NCI-H69 (cell line): Measurements from ENCODE around the gene SHB.
A peak's percentile ranks its signal among the peaks of the same experiment; 100 is the strongest.

Experiments used
- DNase-seq: peaks from one replicate; lab custom pipeline; 2025; lab: John Stamatoyannopoulos, UW

Gene SHB

DNA sequence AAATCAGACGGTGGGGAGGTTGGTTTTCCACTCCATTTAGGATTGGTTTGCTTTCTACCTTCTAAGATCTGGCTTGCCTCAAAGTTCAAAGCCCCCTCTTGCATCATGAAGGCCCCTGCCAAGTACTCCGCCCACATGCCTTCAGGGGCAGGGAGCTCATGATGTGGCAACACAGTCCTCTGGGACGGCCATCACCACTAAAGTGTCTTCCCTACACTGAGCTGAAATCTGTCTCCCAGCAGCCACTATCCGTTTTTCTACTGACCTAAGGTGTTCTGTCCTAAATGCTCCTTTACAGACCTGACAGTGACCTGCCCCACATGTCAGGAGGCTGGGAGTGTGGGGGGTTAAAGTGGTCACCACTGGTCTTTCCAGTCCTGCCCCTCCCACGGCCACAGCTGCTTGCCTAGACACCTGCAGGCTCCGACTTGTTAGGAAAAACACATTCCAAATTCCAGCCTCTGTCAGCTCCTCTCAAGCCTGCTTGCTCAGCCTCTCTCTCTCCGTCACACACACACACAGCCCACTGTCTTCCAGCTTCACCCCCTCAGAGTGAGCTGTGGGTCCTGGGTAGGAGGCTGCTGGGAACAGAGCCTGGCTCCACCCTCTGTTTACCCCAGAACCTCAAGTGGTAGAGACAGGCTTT, 44.9 kb downstream of the SHB start:
- peak; percentile 93 for DNase-seq

DNA sequence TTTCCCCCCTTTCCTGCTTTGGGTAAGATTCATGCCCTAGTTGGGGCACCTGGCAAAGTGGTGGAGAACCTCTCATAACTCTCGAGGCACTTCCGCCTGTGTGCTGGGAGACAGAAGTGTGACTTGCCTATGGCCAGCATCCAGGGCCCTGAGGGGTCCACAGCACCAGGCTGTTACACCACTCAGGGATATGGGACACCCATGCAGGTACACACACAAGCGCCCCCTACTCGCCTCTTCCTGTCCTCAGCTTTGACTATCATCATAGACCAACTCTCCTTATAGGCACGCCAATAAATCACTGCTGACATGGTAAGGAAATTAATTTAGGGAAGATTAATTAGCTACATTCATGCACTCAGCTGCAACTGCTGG, 45.4 kb downstream of the SHB start:
- peak; percentile 93 for DNase-seq

DNA sequence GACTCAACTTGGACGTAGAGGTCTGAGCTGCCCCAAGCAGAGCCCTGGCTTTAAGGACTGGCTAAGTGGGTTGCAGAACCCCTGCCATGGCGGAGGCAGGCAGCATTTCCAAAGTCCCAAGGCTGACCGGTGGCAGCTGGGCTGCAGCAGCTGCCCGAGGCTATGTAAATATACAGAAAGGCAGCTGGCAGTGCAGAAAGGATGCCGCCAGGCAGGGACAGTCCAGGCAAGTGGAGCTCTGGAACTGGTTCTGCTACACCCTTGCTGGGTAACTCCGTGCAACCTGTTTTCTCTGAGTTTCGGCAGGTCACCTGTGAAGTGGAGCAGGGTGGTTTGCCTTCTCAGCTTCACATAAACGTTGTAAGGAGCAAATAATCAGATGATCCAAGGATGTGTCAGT, 46.0 kb downstream of the SHB start:
- peak; percentile 92 for DNase-seq

DNA sequence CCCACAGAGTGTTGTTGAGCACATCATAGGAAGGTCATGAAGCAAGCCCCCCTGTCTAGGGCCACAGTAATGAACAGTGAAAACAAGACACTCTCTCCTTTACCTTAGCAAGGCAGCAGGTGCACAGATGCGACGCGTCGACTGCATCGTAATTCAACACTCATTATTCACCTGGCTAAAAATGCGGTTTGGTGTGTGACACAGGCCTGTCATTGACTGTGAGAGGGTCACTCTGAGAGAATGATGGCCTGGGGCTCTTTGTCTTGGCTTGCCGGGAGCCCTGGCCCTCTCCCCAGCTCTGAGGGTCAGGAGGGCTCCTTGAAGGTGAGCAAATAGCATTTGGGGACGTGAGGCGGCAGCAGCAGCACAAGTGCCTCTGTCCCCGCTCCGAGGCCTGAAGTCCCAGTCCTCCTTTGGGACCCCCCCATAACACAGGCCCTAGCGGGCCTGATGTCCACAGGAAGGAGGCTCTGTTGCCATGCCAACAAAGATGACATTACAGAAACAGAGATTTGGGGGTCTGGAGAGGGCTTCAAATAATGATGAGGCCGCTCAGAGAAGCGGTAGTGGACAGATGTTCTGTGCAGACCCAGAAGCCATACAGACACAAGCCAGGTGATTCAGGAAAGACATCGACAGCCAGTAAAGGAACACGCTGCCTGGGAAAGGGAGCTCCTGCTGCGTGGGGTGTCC, 46.7 kb downstream of the SHB start:
- DNase-seq = peak; percentile 79

DNA sequence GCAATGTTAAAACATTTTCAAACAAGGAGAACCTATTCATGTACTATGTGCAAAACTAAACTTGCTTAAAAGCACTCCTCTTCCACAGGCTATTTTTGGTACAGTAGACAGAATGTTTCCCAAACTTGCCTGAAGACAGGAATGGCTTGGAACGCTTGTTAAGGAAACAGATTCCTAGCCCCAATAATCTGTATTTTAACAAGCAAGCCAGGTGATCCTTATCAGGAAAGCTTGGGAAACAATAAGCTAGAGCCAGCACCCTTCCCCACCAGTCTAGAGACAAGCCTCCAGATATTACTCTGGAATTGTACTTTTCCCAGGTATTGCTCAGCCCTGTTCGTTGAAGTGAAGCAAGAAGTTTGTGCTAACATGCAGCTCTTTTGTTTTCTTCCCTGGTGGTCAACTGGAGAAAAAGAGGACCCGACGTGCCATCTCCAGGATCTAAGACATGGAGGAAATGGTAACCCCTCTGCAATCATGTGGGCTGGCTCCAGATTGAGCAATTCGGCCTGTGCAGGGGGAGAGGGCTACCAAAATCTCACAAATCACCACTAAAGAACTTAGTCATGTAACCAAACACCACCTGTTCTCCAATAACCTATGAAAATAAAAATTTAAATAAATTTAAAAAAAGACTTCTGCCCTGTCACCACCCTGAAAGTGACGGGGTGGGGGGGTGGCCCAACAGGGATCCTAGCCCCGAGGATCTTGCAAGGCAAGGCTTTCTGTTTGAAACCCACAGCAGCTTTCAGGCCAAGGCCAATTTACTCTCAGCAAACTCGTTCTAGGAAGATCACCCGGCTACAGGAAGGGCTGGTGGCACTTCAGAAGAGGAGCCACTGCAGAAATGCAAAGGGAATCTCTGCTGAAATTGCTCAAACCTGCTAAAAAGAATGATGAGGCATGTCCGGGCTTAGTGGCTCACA, 48.6 kb downstream of the SHB start:
- no peak for DNase-seq

DNA sequence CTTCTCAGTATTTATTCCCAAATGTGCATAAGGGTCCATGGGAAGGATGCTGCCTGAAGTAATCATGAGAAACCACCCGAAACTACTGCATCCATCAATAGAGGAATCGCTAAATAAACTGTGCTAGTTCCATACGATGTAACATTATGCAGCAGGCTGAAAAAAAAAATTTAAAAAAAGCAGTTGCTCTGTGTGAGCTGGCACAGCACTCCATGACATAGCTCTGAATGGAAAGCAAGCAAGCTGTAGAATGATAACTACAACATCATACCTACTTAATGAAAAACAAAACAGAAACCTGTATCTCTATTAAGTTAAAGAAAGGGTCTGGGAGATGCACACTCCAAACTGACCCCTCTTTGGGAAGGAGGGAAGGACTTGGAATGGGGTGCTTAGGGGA, 49.3 kb downstream of the SHB start:
- DNase-seq = no peak

DNA sequence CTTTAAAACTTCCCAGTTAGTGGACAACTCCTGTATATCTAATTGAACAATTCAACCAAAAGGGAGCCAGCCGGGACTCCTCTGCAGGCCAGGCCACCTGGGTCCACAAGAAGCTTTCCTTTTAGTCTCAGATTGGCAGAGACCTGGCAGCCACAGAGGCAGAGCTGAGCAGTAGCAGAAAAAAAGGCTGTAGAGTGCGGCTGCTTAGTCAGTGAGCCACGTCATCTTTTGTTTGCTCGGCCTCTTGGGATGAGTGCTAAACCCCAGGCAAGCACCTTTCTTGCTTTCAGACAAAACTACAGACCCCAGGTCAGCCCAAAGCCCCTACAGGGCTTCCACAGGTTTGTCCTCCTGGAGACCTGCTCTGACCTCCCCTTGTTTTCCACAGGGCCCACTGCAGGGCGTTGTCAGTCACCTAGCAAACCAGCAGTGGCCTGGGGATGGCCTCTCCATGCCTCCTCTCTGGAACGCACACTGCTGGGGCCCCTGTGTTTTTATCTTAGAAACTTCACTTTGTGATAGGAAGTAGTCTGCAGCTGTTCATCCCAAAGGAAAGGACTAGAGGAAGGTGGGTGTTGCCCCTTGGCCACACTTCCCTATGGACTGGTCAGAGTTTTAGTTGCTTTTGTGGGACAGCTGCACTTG, 49.9 kb downstream of the SHB start:
- DNase-seq = peak; percentile 84

DNA sequence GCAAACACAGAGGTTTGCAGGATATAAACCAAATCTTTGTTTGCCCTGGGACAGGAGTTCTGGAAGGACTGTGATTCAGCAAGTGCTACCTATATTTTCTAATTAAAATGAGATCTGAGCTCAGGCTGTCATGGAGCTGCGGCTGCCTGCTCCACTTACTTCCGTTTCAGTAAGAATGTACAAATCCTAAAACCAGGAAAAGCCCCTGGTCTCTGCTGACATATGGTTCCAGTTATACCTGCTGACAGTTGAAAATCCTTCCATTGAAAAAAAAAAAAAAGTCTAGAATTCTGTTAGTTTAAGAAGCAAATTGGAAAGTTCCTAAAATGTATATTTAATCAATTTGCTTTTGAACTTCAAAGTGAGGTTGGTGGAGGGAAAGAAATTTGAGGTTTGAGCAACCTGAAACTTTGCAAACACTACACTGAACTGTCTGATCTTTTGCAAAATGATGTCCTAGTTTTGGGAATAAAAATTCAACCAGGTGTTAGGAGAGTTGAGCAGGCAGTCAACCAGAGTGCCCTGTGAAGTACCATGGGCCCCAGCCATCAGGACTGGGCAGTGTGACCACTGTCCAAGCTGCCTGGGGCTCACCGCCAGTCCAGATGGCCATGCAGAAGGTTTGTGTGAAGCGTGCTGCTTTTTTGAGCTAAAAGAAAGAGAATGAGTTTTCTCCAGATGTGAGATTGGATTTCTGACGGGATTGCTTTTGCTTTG, 50.6 kb downstream of the SHB start:
- no peak for DNase-seq

DNA sequence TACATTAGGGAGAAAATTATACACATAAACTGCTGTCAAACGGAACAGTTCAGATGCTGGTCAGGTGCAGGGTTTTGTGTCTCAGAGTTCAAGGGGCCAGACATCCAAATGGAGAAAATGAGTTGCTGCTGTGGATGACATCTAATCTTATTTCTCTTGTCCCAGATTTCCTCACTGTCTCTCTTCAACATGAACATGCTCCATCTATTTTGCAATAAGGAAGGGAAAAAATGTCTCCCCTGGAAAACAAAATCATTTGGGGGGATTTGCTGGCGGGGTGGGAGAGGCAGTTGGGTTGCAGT, 51.2 kb downstream of the SHB start:
- no peak for DNase-seq

DNA sequence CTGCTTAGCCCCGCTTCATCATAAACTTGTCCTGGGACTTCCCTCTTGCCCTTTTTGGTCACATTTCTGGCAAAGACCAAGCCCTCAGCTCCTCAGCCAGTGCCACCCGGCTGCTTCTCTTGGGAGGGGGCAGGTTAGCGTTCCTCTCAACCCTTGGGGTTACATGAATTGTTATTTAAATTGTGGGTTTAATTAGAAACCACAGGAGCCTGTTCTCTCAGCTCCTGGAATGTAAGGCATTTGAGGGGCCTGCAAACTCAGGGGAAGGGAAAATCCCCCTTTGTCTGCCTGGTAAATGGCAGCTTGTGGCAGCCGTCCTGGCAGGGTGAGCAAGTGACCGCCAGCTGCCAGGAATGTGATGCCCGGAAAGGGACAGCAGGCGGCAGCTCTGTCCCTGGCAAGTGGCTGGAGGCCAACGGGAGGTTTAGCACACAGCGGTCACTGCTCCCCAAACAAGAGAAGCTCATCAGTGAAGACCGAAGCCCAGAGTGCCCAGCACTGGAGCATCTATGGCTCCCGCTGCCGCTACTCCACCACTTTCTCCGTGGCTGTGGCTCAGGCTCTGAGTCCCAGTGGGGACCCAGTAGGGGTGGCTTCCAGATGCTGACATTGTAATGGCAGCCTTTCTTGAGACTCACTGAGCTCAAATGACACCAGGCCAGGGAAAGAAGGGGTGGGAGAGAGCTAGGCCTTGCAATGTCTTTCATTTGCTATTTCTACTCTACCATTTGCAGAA, 51.7 kb downstream of the SHB start:
- no peak for DNase-seq

DNA sequence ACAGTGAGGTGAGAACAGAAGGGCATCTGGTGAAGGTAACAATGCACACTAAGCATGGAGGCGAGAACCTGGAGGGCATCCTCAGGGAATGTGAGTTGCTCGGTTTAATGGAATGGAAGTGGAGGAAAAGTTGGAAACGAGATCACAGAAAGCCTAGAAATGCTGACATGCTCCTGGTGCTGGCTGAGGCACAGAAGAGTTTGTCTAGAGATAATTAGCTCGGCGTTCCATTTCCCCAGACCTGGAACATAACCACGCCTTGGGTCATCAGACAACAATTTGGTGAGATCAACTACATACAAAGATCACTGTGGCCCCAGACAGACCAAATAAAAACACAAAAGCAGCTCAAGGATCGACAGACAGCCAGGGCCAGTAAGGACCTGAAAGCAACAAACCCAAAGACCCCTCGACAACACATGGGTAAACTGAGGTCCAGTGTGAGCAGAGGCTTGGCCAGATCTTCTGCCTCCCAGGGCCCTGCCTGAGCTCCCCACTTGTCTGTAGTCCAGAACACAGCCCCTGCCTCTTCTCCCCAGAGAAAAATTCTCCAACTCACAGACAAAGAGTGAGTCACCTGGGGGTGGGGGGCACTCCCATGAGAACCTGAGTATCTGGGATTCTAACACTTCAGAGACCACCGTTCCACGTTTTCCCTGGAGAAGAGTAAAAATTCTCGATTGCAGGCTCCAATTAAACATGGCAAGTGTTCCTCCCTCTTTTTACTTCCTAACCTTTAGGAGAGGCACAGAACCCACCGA, 52.5 kb downstream of the SHB start:
- no peak for DNase-seq

DNA sequence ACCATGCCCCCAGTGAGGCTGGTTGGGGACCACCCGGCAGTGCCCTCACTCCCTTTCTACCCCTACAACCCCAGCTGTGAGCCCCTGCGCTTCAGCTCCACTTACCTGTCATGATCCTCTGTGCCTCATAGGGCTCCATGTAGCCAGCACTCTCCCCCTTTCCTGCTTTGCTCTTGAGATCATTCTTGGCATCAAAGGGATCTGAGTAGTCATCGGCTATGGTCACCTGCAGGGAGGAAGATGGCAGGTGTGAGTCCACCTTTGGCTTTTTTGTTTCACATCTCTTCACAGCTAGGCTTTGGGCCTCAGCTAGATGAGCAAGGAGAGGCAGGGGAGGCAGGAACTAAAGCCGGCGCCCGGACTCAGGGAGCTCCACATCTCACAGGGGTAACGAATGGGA, 53.1 kb downstream of the SHB start:
- DNase-seq = no peak

DNA sequence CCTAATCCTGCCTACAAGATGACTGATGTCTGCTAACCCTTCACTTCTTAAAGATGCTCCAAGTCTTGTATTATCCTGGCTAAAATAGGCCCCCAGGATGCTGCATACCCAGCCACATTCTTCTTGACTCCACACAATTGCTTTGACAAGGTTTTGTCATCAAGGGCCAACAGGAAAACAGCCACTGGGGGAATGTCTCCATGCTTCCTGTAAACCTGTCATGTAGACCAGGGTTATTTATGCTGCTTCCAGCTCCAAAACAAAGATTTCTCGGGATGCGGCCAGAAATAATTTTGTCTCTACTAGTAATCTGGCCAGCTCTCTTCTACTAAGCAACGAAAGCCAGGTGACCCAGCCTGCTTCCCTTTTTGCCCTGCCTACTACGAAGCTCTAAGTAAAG, 53.8 kb downstream of the SHB start:
- no peak for DNase-seq

DNA sequence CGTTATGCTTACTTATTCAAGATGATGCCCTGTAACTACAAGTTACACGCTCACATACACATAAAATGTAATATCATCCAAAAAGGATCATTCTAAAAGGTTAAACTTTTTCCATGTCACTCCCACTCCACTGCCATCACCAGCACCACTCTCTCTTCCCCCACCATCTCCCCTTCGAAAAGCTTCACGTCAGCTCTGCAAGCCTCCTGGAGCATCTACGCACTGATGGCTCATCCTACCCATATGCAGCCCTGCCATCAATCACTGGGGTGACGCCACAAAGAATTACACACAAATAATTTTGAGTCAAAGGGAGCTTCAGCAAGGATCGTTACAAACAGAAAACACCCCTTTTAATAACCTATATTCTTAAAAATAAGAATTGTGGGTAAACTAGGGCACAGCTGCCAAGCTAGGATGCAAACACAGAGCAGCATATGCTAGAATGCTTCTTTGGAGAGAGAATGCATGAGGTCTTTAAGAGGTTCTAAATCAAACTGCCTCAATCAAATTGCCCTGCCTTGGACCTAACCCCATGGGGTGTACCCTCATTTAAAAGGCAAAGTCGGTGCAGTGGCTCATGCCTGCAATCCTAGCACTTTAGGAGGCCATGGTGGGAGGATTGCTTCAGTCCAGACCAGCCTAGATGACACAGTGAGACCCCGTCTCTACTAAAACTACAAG, 56.1 kb downstream of the SHB start:
- DNase-seq = no peak

DNA sequence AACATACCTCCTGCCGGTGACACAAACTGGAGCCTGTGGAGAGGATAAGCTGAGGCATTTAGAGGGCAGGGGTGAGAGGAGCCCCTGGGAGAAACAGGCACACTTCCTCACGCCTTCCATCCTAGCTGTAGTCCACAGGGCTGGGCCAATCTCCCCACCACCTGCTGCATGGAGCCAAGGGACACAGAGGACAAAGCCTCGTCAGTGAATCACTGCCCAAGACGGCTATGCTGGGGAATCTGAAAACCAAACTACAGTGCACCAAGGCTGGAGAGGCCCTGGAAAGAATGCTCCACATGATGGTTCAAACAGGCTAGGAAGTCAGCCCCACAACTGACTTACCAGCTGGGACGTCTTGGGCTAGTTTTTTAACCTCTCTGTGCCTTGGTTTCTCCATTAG, 57.0 kb downstream of the SHB start:
- no peak for DNase-seq

DNA sequence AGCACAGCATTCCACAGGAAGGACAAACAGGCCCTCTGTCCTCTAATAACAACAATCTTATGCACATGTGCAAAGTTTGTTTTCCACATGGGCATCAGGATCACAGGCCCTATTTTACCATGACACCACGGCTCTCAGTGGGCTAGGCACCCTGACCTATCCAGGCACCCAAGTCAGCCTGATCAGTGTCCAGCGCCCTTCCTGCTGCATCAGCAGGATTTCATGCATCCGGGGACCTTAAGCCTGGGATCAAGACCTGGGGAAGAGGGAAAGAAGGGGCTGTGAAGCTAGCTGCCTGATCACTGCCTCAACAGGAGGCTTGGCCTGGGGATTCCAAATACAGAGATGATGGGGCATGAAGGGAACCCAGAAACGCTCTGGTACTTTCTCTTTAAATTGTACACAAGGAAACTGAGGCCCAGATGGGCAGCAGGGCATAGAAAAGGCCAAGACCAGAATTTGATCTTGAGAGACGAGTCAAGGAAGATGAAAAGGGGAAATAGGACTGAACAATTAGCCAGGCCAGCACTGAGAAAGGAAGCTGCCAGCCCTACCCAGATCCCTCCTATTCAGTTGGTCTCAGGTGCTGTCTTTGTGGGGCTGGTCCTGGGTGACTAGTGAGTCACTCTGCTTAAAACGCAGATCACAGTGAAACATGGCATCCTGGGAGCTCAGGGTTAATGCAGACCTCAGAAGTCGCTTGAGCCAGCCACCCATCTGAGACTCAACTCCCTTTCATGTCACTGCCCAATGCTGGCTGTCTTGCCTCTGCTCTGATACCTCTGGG, 57.9 kb downstream of the SHB start:
- DNase-seq = no peak

DNA sequence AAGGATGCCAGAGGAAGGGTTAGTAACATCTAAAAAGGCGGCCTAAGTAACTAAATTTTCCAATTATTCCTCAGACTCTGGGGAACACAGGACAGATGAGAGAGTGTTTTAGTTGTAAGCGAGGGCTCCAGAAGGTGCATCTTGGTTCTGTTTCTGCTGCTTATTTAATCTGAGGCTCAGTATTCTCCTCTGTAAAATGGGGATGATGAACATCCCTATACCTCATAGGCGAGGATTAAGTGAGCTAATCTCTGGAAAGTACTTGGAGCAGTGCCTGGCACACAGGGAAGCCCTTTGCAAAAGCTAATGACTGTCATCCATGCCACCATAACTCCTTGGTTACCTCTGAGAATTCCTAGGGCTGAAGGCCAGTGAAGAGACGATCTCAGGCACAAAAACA, 59.0 kb downstream of the SHB start:
- no peak for DNase-seq

DNA sequence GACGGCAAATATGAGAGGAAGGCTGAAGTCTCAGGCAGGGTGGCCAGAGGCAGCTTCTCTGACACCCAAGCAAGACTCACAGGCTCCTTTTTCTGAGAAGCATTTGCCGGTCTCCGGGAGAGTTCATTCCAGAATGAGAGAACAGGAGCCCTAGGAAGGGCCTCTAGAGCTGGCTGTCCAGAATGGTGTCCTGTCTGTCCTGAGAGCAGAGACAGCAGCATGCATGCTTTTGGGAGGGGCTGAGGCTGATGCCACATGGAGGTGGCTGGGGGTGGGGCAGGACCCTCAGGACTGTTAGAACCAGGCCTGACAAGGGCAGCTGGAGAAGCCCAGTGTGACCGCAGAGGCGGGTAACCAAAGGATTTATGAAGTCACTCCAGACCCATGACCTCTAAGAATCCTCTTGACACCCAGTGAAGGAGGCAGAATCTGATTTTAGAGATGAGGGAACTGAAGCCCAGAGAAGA, 60.0 kb downstream of the SHB start:
- DNase-seq = no peak
